Psoas muscle (tissue), 8 donors: Measurements from ENCODE around the gene PDE1C. TPM values are rescaled to one million over a fixed set of nuclear protein-coding genes. Genes with fewer than 3 reads are reported as not detected.
"Not testable (repeated sequence)": the region's sequence is repeated elsewhere in the genome, so short reads cannot be mapped to it uniquely, and the experiment has no call there.

Experiments used
- ATAC-seq, 4 donors: fragments of 200-7000 bp; cut with Tn5 transposase; one replicate each; pipeline ENCODE4 v1.9.1; 2020; ENCODE audit warnings: moderate library complexity in 3 of 4, mild to moderate bottlenecking in 2 of 4
- DNase-seq, 2 donors: peaks; one replicate each; pipeline ENCODE4 v3.0.0-alpha.2; 2020
- H3K27ac ChIP-seq: fragments of 200-600 bp; one replicate; pipeline ENCODE4 v1.8.0; 2022
- H3K27me3 ChIP-seq, 3 donors: fragments of 200-600 bp in 1 of 3; one replicate each; pipeline versions ENCODE4 v1.6.1 to v1.8.0; 2013 to 2022; ENCODE audit warnings: low read length in 2 of 3, mild to moderate bottlenecking in 2 of 3, moderate library complexity in 1 of 3; ENCODE audit not compliant: insufficient read depth in 3 of 3
- H3K36me3 ChIP-seq, 2 donors: fragments of 200-600 bp in 1 of 2; one replicate each; pipeline versions ENCODE4 v1.6.1 to v1.8.0; 2013 to 2022; ENCODE audit warnings: low read depth in 1 of 2, mild to moderate bottlenecking in 1 of 2, moderate library complexity in 1 of 2; ENCODE audit not compliant: insufficient read depth in 1 of 2
- H3K4me1 ChIP-seq: fragments of 200-600 bp; one replicate; pipeline ENCODE4 v1.8.0; 2022
- H3K4me3 ChIP-seq: fragments of 200-600 bp; one replicate; pipeline ENCODE4 v1.8.0; 2022; ENCODE audit warnings: mild to moderate bottlenecking
- H3K9me3 ChIP-seq: fragments of 200-600 bp; one replicate; pipeline ENCODE4 v1.8.0; 2022
- WGBS, 3 donors: extraction: QIAGEN DNeasy Blood & Tissue Kit; methylation state at CpG; one replicate each; pipeline versions ENCODE4 v1.1.6 to v1.1.7; 2013; 5-methylcytosine and 5-hydroxymethylcytosine counted together
- intact Hi-C, 2 donors: fragments of 100-400 bp; cut with DNase I; formaldehyde crosslinking; loops; one replicate each; pipeline versions ENCODE4 v1.11.0 to v1.14.2; 2022
- polyA plus RNA-seq, 3 donors: library from polyadenylated mRNA; stranded (reverse); fragments of 200-250 nt; gene quantifications; one replicate each; pipeline ENCODE4 v1.2.3, GENCODE V29; 2013
- total RNA-seq, 4 donors: library from RNA; stranded (reverse); fragmentation: NEBNext Ultra II Directional in 2 of 4; extraction: Animal tissue kit (Norgen Biotek cat#: 25700) in 2 of 4; gene quantifications; one replicate each; pipeline versions ENCODE4 v1.2.1 to v1.2.4, GENCODE V29; 2021 to 2023
- TF ChIP-seq, protein P1 (sequence below): fragments of 200-600 bp; IDR thresholded peaks from one replicate; pipeline ENCODE4 v1.8.0; 2022; ENCODE audit warnings: antibody characterized with exemption
- donor health status: healthy with polysubstance abuse.
- donor health status: DM: no; HTN: no; CAD: no; lungs with moderate emphysema.
- donor health status: Bipolar disorder and iron deficiency.
- donor health status: healthy.
- donor health status: DM: yes; HTN: yes; CAD: no.
- donor health status: DM: no; HTN: no; CAD: no.
- donor health status: DM: no; HTN: no; CAD: no.
- donor health status: DM: yes; HTN: yes; CAD: no.

The PDE1C gene
- total and polyA plus RNA-seq, 7 donors, result 0.20 to 1.9 (median 0.64) TPM

DNA sequence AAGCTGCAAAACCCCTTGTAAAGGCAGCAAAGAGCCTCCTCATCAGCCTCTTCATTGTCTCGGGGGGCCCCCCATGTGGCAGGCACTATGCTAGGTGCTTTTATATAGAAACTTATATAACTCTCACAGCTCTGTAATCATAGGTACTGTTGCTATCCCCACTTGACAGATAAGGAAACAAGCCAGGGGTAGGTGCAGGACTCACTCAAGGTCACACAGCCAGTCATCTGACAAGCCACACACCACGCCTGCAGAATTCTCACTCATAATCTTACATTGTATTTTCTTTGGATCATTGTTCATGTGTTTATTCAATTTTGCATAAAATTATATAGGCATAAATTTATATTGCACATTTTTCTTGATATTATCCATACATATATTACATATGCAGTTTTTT is 217.7 kb downstream of the PDE1C start:
- H3K27me3 ChIP-seq, result no peaks in the 10 kb centered on the region
- 88 to 90% (median 88%) methylated on average over 2 of the region's 2 CpGs for WGBS, 3 donors
- H3K9me3 ChIP-seq, result no peaks in the 10 kb centered on the region

DNA sequence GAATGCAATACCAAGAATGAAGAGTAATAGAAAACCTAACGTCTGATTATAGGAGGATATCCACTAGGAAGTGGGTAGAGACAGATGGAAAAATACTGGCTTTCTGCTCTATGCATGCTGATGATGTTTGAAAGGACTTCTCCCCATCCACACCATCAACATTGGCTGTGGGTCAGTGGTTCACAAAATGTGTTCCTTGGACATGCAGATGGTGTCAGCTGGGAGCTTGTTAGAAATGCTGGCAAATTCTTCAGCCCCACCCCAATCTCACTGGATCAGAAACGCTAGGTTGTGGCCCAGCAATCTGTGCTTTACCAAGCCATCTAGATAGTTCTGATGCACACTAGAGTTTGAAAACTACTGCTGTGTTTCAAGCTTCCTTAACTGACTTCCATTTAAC is 219.1 kb downstream of the PDE1C start:
- TF ChIP-seq, protein P1, sequence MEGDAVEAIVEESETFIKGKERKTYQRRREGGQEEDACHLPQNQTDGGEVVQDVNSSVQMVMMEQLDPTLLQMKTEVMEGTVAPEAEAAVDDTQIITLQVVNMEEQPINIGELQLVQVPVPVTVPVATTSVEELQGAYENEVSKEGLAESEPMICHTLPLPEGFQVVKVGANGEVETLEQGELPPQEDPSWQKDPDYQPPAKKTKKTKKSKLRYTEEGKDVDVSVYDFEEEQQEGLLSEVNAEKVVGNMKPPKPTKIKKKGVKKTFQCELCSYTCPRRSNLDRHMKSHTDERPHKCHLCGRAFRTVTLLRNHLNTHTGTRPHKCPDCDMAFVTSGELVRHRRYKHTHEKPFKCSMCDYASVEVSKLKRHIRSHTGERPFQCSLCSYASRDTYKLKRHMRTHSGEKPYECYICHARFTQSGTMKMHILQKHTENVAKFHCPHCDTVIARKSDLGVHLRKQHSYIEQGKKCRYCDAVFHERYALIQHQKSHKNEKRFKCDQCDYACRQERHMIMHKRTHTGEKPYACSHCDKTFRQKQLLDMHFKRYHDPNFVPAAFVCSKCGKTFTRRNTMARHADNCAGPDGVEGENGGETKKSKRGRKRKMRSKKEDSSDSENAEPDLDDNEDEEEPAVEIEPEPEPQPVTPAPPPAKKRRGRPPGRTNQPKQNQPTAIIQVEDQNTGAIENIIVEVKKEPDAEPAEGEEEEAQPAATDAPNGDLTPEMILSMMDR, result no peak
- Histone ChIP-seq H3K36me3 (no peaks in the 10 kb centered on the region), H3K27me3 (no peaks in the 10 kb centered on the region), H3K27ac (no peak overlapping the region), H3K9me3 (no peaks in the 10 kb centered on the region), H3K4me1 (no peaks in the 10 kb centered on the region), H3K4me3 (no peak overlapping the region)
- intact Hi-C loops, result no loop called here
- DNase-seq (no peak), ATAC-seq (no peak)
- WGBS, 3 donors, result 49 to 63% (median 58%) methylated on average over 2 of the region's 2 CpGs

More for the DNA sequence above, 217.7 kb downstream of the PDE1C start:
- no peak for DNase-seq
- no peak for ATAC-seq
- intact Hi-C loops, result no loop called here
- H3K27ac ChIP-seq, result no peak overlapping the region
- H3K36me3 ChIP-seq, result no peaks in the 10 kb centered on the region
- TF ChIP-seq, protein P1, result no peak
- H3K4me1 ChIP-seq, result no peaks in the 10 kb centered on the region
- H3K4me3 ChIP-seq, result no peak overlapping the region

DNA sequence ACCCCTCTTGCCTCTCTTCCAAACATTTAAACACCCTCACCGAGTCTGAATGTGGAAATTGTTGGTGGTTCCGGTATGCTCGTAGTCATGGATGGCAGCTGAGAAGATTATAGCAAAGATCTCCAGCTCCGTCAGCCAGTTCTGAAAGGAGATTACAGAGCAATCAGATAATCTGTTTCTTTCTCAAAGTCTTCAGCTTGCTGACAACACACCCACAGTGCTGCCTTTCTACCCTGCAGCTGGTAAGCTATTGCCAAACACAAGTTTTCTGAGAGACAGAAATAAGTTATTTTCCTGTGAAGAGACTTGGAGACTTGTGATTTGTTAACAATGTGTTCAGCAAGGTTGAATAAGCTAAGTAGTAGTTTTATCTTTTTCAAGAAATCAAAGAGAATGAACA is 219.6 kb downstream of the PDE1C start:
- H3K4me3 ChIP-seq, result no peak overlapping the region
- H3K36me3 ChIP-seq, result no peaks in the 10 kb centered on the region
- no peak overlapping the region for H3K27ac ChIP-seq
- no peaks in the 10 kb centered on the region for H3K9me3 ChIP-seq
- TF ChIP-seq, protein P1, result no peak
- DNase-seq (no peak), ATAC-seq (no peak)
- WGBS, 3 donors, result 77 to 80% (median 80%) methylated on average over 4 of the region's 4 CpGs
- intact Hi-C loops, result no loop called here
- no peaks in the 10 kb centered on the region for H3K4me1 ChIP-seq
- H3K27me3 ChIP-seq, result no peaks in the 10 kb centered on the region

DNA sequence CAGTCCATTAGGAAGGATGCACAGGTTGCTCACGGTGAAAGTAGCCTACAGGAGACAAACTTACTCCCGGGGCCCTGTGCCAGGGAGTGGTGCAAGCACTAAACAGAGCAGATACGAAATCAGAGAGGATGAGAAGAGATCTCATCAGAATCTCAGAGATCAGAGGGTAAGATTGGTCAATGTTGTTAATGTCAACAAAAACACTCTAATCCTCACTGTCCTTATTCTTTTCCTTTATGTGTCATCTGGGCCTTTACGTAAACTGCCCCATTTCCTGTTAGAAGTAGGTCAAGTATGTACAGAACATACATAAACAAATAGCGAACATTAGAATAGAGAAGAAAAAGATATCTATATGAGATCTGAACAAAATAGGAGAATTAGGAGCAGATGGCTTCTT is 220.1 kb downstream of the PDE1C start:
- intact Hi-C loops, result no loop called here
- no peaks in the 10 kb centered on the region for H3K27me3 ChIP-seq
- 85 to 94% (median 87%) methylated on average over 5 of the region's 5 CpGs for WGBS, 3 donors
- TF ChIP-seq, protein P1, result no peak
- no peak overlapping the region for H3K4me3 ChIP-seq
- no peaks in the 10 kb centered on the region for H3K9me3 ChIP-seq
- no peaks in the 10 kb centered on the region for H3K36me3 ChIP-seq
- no peak overlapping the region for H3K27ac ChIP-seq
- no peaks in the 10 kb centered on the region for H3K4me1 ChIP-seq
- DNase-seq (no peak), ATAC-seq (no peak)

DNA sequence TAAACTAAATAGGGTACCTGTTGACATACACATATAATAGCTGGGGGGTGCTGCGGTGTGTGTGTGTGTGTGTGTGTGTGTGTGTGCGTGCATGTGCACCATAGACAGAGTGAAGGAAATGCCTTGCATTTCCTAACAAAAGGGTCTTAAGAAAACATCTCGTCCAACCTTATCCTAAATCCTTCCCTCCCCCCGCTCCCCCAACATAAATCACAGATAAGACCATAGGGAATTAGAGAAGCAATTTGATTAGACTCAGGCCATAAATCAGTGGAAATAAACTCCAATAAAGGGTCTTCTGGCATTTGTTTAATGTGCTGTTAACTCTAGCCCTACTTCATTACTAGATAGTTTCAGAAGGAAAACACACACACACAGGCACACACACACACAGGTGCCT is 234.7 kb downstream of the PDE1C start:
- H3K36me3 ChIP-seq, result no peaks in the 10 kb centered on the region
- no peaks in the 10 kb centered on the region for H3K27me3 ChIP-seq
- H3K9me3 ChIP-seq, result no peaks in the 10 kb centered on the region
- no peak overlapping the region for H3K4me3 ChIP-seq
- no peak for DNase-seq
- ATAC-seq, result no peak
- intact Hi-C loops, result no loop called here
- H3K27ac ChIP-seq, result no peak overlapping the region
- TF ChIP-seq, protein P1, result no peak
- no peaks in the 10 kb centered on the region for H3K4me1 ChIP-seq
- 43 to 63% (median 57%) methylated on average over 4 of the region's 4 CpGs for WGBS, 3 donors

DNA sequence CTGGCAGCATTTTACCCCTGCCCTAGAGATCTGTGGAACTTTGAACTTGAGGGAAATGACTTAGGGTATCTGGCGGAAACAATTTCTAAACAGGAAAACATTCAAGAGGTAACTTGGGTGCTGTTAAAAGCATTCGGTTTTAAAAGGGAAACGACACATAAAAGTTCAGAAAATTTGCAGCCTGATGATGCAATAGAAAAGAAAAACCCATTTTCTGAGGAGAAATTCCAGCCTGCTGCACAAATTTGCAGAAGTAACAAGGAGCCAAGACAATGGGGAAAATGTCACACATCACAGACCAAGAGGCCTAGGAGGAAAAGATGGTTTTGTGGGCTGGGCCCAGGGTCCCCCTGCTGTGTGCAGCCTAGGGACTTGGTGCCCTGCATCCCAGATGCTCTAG is 236.6 kb downstream of the PDE1C start:
- H3K4me3 ChIP-seq, H3K27me3 ChIP-seq: not testable (repeated sequence)
- WGBS, 3 donors, result 70 to 77% (median 75%) methylated on average over 3 of the region's 3 CpGs

More for the DNA sequence above, 236.6 kb downstream of the PDE1C start:
- H3K4me1 ChIP-seq, intact Hi-C loops, ATAC-seq, H3K9me3 ChIP-seq, DNase-seq, H3K27ac ChIP-seq, H3K36me3 ChIP-seq: not testable (repeated sequence)
